WTC11 (cell line): Measurements from ENCODE around the gene RNF212. TPM values are rescaled to one million over a fixed set of nuclear protein-coding genes. Genes with fewer than 3 reads are reported as not detected.

Experiments
- ATAC-seq: fragments of 200-7000 bp; cut with Tn5 transposase; 2 replicates; pipeline ENCODE4 v1.10.0; 2021; ENCODE audit warnings: mild to moderate bottlenecking, moderate library complexity
- CTCF ChIA-PET: fragments of 300-600 bp; sonication (Branson Sonifier 250); formaldehyde crosslinking; loops from one replicate; lab custom pipeline; 2021; ENCODE audit warnings: antibody characterized with exemption; lab: Charles Lee
- POLR2A ChIA-PET: fragments of 350-600 bp; sonication (Branson Sonifier 250); formaldehyde crosslinking; loops from one replicate; lab custom pipeline; 2021; ENCODE audit warnings: antibody characterized with exemption; lab: Charles Lee
- DNase-seq: peaks from one replicate; pipeline ENCODE4 v3.0.0; 2021; ENCODE audit warnings: low spot score
- H3K27ac Mint-ChIP-seq: 2 replicates; pipeline ENCODE4 v1.8.0; 2021; ENCODE audit warnings: mixed read lengths
- H3K27me3 Mint-ChIP-seq: 2 replicates; pipeline ENCODE4 v1.8.0; 2021; ENCODE audit warnings: low read depth, mild to moderate bottlenecking, moderate library complexity, mixed read lengths
- H3K36me3 Mint-ChIP-seq: 2 replicates; pipeline ENCODE4 v1.8.0; 2021; ENCODE audit warnings: mixed read lengths
- H3K4me1 Mint-ChIP-seq: 2 replicates; pipeline ENCODE4 v1.8.0; 2022; ENCODE audit warnings: mixed read lengths
- H3K4me3 Mint-ChIP-seq: 2 replicates; pipeline ENCODE4 v1.8.0; 2021; ENCODE audit warnings: mild to moderate bottlenecking, moderate library complexity, mixed read lengths
- H3K9me3 Mint-ChIP-seq: 2 replicates; pipeline ENCODE4 v1.8.0; 2021; ENCODE audit warnings: mixed read lengths
- ATF1 ChIP-seq: sonication (generic); formaldehyde crosslinking; IDR thresholded peaks from 2 replicates; pipeline ENCODE4 v1.8.1; 2023; ENCODE audit warnings: mild to moderate bottlenecking, moderate library complexity, missing genetic modification reagents
- CREB1 ChIP-seq: sonication (generic); formaldehyde crosslinking; IDR thresholded peaks from 2 replicates; pipeline ENCODE4 v1.8.0; 2023; ENCODE audit warnings: mild to moderate bottlenecking, missing genetic modification reagents
- EMX1 ChIP-seq: fragments of 250-450 bp; sonication (Bioruptor Pico); IDR thresholded peaks from 2 replicates; pipeline ENCODE4 v1.8.0; 2021; ENCODE audit warnings: mild to moderate bottlenecking
- KAT7 ChIP-seq: sonication (generic); formaldehyde crosslinking; IDR thresholded peaks from 2 replicates; pipeline ENCODE4 v1.8.1; 2023; ENCODE audit warnings: missing genetic modification reagents, mild to moderate bottlenecking, borderline replicate concordance
- NFE2L1 ChIP-seq: sonication (generic); formaldehyde crosslinking; IDR thresholded peaks from 2 replicates; pipeline ENCODE4 v1.8.1; 2023; ENCODE audit warnings: missing genetic modification reagents
- NFYB ChIP-seq: sonication (generic); formaldehyde crosslinking; conservative IDR thresholded peaks from 2 replicates; pipeline ENCODE4 v1.8.0; 2022; ENCODE audit warnings: low read depth, missing genetic modification reagents
- SMAD3 ChIP-seq: sonication (generic); formaldehyde crosslinking; IDR thresholded peaks from 2 replicates; pipeline ENCODE4 v1.8.0; 2022; ENCODE audit warnings: missing genetic modification reagents, mild to moderate bottlenecking, borderline replicate concordance
- ZBTB21 ChIP-seq: sonication (generic); formaldehyde crosslinking; IDR thresholded peaks from 2 replicates; pipeline ENCODE4 v1.8.1; 2023; ENCODE audit warnings: mild to moderate bottlenecking, missing genetic modification reagents, borderline replicate concordance
- ZNF317 ChIP-seq: sonication (generic); formaldehyde crosslinking; IDR thresholded peaks from 2 replicates; pipeline ENCODE4 v1.8.1; 2023; ENCODE audit warnings: low read depth, mild to moderate bottlenecking, moderate library complexity, missing genetic modification reagents, borderline replicate concordance
- ZNF671 ChIP-seq: fragments of 250-450 bp; sonication (Bioruptor Pico); IDR thresholded peaks from 2 replicates; pipeline ENCODE4 v1.8.0; 2021; ENCODE audit warnings: mild to moderate bottlenecking
- total RNA-seq: library from RNA; stranded (reverse); gene quantifications from 3 replicates; pipeline ENCODE4 v1.2.3, GENCODE V29; 2021
- TF ChIP-seq, protein P1 (sequence below): sonication (generic); formaldehyde crosslinking; IDR thresholded peaks from 2 replicates; pipeline ENCODE4 v1.8.1; 2022; ENCODE audit warnings: low read depth, missing genetic modification reagents, borderline replicate concordance
- TF ChIP-seq, protein P2 (sequence below): sonication (generic); formaldehyde crosslinking; IDR thresholded peaks from 2 replicates; pipeline ENCODE4 v1.8.0; 2022; ENCODE audit warnings: mild to moderate bottlenecking, missing genetic modification reagents
- TF ChIP-seq, protein P3 (sequence below): sonication (generic); formaldehyde crosslinking; conservative IDR thresholded peaks from 2 replicates; pipeline ENCODE4 v1.8.1; 2022; ENCODE audit warnings: mild to moderate bottlenecking, missing genetic modification reagents
- TF ChIP-seq, protein P4 (sequence below): fragments of 250-450 bp; sonication (Bioruptor Pico); conservative IDR thresholded peaks from 2 replicates; pipeline ENCODE4 v1.9.0; 2021; ENCODE audit warnings: mild to moderate bottlenecking
- TF ChIP-seq, protein P5 (sequence below): fragments of 250-450 bp; sonication (Bioruptor Pico); IDR thresholded peaks from 2 replicates; pipeline ENCODE4 v1.9.0; 2021; ENCODE audit warnings: mild to moderate bottlenecking
- TF ChIP-seq, protein P6 (sequence below): sonication (generic); formaldehyde crosslinking; IDR thresholded peaks from 2 replicates; pipeline ENCODE4 v1.8.0; 2023; ENCODE audit warnings: mild to moderate bottlenecking, missing genetic modification reagents
- TF ChIP-seq, protein P7 (sequence below): sonication (generic); formaldehyde crosslinking; IDR thresholded peaks from 2 replicates; pipeline ENCODE4 v1.8.0; 2022; ENCODE audit warnings: mild to moderate bottlenecking, missing genetic modification reagents
- TF ChIP-seq, protein P8 (sequence below): sonication (generic); formaldehyde crosslinking; IDR thresholded peaks from 2 replicates; pipeline ENCODE4 v1.8.1; 2023; ENCODE audit warnings: mild to moderate bottlenecking, missing genetic modification reagents, borderline replicate concordance

The RNF212 gene
- total RNA-seq, 1 experiment from 2014 or later, result 1.0 TPM

DNA sequence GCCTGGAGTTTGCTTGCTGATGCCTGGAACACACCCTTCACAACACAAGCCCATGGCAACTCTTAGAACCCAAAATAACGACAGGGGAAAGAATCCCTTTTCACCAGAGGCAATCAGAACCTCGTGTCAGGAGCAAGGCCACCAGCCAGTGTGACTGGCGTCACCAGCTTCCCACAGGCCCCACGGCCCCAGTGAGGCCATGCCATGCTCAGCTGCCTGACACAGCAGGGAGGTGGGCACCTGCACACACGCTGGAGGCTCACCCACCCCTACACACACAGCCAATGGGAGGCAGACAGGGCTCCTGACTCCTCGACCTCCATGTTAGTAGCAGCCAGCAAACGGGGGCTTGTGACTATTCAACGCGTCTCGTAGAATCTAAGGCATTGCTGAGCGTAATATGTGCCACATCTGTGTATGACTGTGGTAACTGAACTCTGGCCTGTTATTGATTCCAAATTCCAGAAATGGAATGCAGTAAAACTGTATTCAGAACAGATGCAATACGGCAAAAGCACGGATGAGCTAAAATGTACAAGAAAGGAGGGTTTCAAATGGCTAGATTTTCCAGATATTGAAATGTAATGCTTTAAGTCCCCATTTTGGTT lies 28.5 kb downstream of the RNF212 start (continued):
- TF ChIP-seq, protein P1, sequence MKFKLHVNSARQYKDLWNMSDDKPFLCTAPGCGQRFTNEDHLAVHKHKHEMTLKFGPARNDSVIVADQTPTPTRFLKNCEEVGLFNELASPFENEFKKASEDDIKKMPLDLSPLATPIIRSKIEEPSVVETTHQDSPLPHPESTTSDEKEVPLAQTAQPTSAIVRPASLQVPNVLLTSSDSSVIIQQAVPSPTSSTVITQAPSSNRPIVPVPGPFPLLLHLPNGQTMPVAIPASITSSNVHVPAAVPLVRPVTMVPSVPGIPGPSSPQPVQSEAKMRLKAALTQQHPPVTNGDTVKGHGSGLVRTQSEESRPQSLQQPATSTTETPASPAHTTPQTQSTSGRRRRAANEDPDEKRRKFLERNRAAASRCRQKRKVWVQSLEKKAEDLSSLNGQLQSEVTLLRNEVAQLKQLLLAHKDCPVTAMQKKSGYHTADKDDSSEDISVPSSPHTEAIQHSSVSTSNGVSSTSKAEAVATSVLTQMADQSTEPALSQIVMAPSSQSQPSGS (CRISPR knock-in tag), result no peak

DNA sequence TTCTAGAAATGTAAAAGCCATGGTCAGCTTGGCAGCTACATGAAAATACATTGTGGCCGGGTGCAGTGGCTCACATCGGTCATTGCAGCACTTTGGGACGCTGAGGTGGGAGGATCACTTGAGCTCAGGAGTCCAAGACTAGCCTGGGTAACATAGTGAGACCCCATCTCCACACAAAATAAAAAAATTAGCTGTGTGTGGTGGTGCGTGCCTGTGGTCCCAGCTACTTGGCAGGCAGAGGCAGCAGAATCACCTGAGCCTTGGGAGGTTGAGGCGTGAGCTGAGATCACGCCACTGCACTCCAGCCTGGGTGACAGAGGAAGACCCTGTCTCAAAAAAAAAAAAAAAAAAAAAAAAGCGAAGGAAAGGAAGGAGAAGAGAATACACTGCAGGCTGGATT lies 29.0 kb downstream of the RNF212 start:
- Mint-ChIP-seq H3K27me3 (peaks cover 16% of the 10 kb centered on the region), H3K4me3 (no peak overlapping the region), H3K9me3 (peaks cover 17% of the 10 kb centered on the region), H3K4me1 (no peaks in the 10 kb centered on the region), H3K36me3 (peaks cover 12% of the 10 kb centered on the region), H3K27ac (no peak overlapping the region)
- DNase-seq, result no peak
- TF ChIP-seq EMX1 (CRISPR knock-in tag), result no peak
- no peak for TF ChIP-seq ZBTB21 (CRISPR knock-in tag)
- no peak for TF ChIP-seq NFYB (CRISPR knock-in tag)
- TF ChIP-seq, protein P2, sequence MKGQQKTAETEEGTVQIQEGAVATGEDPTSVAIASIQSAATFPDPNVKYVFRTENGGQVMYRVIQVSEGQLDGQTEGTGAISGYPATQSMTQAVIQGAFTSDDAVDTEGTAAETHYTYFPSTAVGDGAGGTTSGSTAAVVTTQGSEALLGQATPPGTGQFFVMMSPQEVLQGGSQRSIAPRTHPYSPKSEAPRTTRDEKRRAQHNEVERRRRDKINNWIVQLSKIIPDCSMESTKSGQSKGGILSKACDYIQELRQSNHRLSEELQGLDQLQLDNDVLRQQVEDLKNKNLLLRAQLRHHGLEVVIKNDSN, result no peak
- no peak for TF ChIP-seq NFE2L1 (CRISPR knock-in tag)
- TF ChIP-seq, protein P3, sequence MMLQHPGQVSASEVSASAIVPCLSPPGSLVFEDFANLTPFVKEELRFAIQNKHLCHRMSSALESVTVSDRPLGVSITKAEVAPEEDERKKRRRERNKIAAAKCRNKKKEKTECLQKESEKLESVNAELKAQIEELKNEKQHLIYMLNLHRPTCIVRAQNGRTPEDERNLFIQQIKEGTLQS (CRISPR knock-in tag), result no peak
- TF ChIP-seq SMAD3 (CRISPR knock-in tag), result no peak
- TF ChIP-seq, protein P4, sequence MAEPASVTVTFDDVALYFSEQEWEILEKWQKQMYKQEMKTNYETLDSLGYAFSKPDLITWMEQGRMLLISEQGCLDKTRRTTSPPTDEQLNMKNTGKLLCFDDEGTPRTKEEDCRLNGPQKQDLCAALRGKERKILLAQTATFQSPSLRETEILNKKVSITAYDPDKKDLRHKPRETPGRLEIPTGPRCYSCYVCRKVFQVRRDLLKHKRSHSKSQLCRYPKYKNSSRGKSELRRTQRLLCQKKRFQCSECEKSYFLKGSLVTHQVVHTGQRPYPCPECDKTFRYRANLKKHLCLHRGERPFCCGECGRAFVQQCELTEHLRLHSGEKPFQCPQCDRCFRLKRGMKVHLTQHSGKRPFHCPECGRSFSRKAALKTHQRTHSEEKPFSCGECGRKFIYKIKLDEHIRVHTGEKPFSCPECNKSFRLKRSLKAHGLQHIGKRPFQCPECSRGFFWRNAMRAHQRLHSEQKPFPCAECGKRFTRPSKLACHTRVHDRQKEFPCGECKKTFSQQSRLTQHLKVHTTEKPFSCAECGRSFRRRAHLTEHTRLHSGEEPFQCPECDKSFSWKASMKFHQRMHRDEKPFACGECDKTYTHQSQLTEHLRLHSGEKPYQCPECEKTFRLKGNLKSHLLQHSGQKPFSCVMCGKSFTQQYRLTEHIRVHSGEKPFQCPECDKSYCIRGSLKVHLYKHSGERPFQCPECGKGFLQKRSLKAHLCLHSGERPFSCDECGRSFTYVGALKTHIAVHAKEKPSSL (CRISPR knock-in tag), result no peak
- TF ChIP-seq, protein P5, sequence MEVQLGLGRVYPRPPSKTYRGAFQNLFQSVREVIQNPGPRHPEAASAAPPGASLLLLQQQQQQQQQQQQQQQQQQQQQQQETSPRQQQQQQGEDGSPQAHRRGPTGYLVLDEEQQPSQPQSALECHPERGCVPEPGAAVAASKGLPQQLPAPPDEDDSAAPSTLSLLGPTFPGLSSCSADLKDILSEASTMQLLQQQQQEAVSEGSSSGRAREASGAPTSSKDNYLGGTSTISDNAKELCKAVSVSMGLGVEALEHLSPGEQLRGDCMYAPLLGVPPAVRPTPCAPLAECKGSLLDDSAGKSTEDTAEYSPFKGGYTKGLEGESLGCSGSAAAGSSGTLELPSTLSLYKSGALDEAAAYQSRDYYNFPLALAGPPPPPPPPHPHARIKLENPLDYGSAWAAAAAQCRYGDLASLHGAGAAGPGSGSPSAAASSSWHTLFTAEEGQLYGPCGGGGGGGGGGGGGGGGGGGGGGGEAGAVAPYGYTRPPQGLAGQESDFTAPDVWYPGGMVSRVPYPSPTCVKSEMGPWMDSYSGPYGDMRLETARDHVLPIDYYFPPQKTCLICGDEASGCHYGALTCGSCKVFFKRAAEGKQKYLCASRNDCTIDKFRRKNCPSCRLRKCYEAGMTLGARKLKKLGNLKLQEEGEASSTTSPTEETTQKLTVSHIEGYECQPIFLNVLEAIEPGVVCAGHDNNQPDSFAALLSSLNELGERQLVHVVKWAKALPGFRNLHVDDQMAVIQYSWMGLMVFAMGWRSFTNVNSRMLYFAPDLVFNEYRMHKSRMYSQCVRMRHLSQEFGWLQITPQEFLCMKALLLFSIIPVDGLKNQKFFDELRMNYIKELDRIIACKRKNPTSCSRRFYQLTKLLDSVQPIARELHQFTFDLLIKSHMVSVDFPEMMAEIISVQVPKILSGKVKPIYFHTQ (CRISPR knock-in tag), result no peak
- TF ChIP-seq ZNF317 (CRISPR knock-in tag), result no peak
- no peak for TF ChIP-seq KAT7 (CRISPR knock-in tag)
- TF ChIP-seq CREB1 (CRISPR knock-in tag), result no peak
- TF ChIP-seq, protein P6, sequence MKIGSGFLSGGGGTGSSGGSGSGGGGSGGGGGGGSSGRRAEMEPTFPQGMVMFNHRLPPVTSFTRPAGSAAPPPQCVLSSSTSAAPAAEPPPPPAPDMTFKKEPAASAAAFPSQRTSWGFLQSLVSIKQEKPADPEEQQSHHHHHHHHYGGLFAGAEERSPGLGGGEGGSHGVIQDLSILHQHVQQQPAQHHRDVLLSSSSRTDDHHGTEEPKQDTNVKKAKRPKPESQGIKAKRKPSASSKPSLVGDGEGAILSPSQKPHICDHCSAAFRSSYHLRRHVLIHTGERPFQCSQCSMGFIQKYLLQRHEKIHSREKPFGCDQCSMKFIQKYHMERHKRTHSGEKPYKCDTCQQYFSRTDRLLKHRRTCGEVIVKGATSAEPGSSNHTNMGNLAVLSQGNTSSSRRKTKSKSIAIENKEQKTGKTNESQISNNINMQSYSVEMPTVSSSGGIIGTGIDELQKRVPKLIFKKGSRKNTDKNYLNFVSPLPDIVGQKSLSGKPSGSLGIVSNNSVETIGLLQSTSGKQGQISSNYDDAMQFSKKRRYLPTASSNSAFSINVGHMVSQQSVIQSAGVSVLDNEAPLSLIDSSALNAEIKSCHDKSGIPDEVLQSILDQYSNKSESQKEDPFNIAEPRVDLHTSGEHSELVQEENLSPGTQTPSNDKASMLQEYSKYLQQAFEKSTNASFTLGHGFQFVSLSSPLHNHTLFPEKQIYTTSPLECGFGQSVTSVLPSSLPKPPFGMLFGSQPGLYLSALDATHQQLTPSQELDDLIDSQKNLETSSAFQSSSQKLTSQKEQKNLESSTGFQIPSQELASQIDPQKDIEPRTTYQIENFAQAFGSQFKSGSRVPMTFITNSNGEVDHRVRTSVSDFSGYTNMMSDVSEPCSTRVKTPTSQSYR, result no peak
- TF ChIP-seq, protein P7, sequence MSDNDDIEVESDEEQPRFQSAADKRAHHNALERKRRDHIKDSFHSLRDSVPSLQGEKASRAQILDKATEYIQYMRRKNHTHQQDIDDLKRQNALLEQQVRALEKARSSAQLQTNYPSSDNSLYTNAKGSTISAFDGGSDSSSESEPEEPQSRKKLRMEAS, result no peak
- no peak for TF ChIP-seq ATF1 (CRISPR knock-in tag)
- TF ChIP-seq, protein P8, sequence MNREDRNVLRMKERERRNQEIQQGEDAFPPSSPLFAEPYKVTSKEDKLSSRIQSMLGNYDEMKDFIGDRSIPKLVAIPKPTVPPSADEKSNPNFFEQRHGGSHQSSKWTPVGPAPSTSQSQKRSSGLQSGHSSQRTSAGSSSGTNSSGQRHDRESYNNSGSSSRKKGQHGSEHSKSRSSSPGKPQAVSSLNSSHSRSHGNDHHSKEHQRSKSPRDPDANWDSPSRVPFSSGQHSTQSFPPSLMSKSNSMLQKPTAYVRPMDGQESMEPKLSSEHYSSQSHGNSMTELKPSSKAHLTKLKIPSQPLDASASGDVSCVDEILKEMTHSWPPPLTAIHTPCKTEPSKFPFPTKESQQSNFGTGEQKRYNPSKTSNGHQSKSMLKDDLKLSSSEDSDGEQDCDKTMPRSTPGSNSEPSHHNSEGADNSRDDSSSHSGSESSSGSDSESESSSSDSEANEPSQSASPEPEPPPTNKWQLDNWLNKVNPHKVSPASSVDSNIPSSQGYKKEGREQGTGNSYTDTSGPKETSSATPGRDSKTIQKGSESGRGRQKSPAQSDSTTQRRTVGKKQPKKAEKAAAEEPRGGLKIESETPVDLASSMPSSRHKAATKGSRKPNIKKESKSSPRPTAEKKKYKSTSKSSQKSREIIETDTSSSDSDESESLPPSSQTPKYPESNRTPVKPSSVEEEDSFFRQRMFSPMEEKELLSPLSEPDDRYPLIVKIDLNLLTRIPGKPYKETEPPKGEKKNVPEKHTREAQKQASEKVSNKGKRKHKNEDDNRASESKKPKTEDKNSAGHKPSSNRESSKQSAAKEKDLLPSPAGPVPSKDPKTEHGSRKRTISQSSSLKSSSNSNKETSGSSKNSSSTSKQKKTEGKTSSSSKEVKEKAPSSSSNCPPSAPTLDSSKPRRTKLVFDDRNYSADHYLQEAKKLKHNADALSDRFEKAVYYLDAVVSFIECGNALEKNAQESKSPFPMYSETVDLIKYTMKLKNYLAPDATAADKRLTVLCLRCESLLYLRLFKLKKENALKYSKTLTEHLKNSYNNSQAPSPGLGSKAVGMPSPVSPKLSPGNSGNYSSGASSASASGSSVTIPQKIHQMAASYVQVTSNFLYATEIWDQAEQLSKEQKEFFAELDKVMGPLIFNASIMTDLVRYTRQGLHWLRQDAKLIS (CRISPR knock-in tag), result no peak
- TF ChIP-seq ZNF671 (CRISPR knock-in tag), result no peak
- ChIA-PET POLR2A (no interaction called here), CTCF (interaction anchor here (0.6 to 1.3 kb wide), 2 partner anchors 20 to 404 kb away, joined by 3 to 4 read pairs; no protein-coding TSS in a partner anchor)
- no peak for ATAC-seq
